Femur (tissue), 1 donor: ENCODE measurements around the gene HCN4.

Experiments used
- DNase-seq: peaks from one replicate; pipeline ENCODE4 v3.0.0-alpha.2; 2017

The HCN4 gene

DNA sequence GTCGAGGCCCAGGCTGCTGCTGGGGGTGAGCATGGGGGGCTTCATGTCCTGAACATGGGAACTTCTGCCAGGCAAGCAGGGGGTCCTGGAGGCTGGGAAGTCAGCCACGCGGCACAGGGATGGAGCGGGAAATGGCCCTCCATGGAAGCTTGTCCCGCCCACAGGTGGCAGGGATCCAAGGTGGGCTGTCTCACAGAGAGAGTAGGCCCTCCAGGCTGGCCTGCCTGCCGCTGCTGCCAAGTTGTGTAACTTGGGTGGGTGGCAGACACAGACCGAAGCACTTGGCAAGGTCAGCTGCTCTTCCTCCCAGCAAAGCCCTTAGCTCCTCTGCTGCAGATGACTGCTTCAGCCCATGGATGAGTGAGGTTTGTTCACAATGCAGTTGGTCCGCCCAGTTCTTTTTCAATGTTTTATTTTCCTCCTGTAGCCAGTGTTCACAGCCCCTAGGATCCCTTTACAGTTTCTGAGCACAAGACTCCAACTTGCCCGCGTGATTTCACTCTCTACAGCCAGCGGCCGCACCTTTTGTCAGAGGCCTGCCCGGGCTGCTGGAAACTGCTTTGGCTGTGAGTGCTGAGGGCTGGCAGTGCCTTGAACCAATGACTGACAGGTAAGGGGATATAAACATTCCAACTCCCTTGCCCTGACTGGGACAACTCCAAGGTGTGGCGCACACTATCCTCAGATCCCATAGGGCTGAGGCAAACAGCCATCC is 26.7 kb downstream of the HCN4 start:
- peak; percentile 36 for DNase-seq

DNA sequence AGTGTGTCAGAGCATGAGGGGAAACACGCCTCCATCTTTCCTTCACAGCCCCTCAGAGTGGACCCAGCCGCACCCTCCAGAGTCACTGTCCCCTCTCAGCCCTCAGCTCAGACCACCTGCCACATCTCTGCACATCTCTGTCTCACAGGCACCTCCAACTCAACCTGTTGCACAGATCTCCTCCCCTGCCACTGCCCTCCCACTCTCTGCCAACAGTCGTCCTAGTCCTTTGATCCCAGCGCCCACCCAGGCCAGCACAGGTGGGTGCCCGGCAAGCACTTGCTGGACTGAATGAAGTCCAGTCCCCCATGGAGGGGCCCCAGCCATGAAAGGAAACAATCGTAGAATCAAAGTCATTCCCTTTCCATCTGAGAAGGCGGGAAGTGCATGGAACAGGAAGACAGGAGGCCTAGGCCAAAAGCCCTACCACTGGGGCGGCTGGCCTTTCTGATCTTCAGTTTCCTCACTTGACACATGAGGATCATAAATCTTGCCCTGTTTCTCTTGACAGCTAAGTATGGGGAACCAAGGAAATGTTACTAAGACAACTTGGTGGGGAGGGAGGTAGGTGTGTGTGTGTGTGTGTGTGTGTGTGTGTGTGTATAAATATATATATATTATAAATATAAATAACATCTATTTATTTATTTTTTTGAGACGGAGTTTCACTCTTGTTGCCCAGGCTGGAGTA is 28.1 kb downstream of the HCN4 start:
- DNase-seq: no peak

DNA sequence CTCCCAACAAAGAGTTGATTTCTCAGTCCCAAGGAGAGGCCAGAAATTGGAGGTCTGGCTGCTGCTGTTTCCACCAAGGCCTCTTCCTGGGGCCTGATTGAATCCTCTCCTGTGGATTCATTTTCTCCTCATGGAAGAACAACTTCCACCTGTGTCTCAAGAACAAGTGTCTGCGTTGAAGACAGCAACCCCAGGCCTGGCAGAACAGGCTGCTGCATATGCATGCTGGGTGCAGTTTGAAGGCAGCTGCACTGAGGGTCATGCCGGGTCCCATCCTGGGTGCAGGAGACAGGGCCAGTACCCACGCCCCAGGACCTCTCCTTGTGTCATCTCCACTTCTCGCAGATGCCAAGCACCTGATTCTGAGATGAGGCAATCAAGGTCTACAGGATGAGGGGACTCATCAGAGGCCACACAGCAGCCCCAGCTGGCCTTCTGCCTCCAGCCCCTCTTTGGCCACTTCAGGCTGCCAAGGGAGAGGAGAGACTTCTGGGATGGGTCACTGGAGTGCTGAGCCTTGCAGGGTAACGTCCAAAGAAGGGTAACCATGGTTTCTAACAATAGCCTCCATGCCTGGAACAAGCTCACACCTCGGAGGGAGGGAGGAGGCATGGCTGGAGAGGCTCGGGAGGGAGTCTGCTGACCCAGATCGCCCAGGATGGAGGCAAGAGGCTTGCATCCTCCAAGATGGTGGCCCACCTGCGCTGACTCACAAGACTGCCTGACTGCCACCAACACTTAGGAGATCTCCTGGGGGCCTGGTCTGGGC is 30.0 kb downstream of the HCN4 start:
- no peak for DNase-seq

DNA sequence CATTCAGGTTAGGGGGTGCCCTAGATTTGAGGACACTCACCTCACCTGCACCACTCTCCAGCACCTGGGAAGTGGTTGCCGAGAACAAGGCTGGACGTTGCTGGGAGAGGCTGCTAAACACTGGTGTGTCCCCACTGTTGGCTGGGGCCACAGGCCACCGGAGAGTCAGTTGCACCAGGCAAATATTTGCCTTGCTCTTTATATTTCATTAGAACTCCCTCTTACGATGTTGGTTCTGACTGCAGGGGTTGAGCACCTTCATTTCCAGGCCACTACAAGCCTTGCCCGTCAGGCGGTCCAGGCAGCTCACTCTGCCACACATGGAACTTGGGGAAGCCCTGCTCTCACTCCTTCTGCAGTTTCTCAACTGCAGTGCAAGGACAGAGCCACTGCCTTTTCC is 30.7 kb downstream of the HCN4 start:
- DNase-seq: no peak

DNA sequence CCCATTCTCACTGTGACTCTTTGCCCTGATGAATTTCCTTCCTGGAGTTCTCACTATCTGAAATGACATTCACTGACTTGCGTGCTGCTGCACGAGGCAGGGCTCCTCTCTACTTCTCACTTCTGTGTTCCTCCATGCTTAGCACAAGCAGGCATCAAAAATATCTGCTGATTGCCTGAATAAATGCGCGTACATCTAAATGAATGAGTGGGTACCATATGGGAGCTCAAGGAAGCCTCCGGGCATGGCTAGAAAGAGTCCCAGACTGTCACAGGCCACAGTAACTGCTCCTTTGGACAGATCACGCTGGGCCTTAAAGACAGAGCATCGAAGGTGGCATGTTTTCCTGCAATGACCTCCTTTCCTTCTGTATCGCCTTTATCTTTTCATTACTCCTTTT is 31.6 kb downstream of the HCN4 start:
- DNase-seq: no peak

DNA sequence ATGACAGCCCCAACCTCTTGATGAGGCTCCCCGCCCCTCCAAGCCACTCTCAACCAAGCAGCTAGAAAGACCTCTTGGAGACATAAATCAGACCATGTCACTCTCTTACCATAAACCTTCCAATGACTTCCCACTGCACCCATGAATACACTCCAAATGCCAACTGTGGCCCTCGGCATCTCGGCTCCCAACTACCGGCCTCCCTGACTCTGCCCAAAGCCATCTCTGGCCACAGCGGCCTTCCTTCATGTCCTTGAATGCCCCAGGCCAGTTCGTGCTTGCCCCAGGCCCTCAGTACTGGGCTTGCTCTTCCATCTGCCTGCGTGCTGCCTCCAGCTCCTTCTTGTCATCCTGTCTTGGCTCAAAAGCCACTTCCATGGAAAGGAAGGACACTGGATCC is 32.0 kb downstream of the HCN4 start:
- no peak for DNase-seq

DNA sequence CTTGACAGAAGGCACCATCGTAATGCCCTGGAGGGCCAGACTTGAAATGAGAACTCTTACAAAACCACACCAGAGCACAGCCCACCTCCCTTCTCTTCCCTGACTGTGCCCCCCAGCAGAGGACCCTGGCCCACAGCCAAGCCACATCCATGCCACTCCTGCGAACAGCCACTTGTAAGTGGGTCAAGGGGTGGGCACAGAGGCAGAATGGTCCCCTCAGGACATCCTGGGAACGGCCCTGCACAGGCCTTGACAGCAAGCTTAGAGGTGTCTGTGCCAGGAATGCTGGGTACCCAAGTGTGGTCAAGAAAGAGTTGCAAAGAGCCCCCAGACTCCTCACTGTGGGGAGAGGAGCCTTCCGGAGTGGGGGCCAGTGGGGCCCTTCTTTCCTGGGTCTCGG is 33.3 kb downstream of the HCN4 start:
- DNase-seq: no peak

DNA sequence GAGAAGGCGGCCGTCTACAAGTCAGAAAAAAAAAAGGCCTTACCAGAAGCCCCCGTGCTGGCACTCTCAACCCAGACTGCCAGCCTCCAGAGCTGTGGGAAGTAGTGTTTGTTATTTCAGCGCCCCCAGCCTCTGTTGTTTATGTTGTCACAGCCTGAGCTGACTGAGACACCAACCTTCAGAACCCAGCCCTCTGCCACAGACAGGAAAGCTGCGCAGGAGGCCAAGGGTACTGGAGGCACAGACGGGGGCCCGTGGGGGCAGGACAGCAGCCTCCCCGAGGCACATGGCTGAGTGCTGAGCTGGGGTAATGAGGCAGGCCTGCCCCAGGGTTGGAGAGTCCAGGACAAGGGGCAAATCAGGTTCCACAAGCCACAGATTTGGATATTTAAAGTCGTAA is 33.7 kb downstream of the HCN4 start:
- no peak for DNase-seq

DNA sequence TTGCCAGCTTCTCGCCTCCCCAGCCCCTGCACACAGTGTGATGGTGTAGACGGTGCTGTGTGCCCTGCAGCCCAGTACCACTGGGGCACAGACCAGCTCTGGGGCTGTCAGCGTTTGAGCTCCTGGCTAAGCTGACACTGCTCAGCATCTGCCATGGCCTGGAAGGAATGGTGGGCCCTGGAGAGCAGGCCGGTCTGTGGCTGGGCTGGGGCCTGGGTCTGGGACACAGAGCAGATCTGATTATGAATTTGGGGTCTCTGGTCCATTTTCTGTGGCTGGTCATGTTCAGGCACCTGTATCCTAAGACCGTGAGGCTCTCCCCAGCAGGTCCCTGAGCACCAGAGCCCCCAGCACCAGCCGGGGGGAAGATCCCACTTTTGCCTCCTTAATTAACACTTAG is 34.7 kb downstream of the HCN4 start:
- DNase-seq: no peak

DNA sequence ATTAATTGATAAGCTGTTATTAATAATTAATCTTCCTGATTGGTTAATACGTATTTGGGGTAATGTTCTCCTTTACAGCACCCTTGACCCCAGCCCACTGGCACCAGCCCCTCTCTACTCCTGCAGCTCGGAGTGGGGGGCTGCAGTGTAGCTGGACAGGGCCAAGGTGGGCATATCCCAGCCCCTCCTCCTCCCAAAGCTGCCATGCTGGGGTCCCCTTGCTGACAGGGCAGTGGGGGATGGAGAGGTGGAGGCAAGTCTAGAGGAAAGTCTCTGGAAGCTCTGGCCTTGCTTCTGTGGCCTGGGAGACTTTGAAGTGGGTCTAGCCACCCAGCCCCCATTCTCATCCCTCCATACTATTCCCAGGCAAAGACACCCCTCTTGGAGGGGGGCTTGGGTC is 35.8 kb downstream of the HCN4 start:
- DNase-seq: no peak

DNA sequence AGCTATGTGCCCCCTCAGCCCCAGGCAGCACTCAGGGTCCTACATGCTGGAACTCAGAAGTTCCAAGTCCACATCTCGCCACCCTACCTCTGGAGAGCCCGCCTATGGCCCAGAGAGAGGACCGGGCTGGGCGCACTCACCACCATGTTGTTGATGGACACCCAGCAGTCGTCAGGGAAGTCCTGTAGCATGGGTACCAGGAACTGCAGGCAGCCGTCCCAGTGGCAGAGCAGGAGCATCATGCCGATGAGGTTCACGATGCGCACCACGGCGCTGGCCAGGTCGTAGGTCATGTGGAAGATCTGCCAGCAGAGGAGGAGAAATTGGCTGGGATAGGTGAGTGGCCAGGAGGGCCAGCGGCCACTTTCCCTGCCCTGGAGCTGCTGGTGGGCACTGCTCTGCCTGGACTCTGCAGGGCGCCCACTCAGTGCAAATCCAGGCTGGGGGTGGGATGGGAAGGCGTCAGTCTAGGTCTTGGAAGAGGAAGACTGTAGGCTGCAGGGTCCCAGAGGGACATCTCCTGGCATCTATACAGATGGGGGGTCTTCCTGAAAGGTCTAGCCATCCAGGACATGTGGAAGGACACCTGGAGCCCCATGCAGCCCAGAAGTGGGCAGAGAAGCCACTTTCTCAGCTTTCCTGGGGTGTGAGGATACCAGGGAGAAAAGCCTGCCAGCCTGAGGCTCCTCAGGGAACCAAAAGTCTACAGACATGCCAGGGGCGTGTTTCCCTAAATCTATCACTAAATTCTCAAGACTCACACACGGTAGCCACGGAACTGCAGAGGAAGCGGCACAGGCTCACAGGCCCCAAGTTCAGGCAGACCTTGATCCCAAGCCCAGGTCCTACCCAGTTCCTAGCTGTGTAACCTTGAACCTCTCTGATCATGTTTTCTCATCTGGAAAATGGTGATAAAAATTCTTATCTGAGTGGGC is 36.5 kb downstream of the HCN4 start:
- no peak for DNase-seq

DNA sequence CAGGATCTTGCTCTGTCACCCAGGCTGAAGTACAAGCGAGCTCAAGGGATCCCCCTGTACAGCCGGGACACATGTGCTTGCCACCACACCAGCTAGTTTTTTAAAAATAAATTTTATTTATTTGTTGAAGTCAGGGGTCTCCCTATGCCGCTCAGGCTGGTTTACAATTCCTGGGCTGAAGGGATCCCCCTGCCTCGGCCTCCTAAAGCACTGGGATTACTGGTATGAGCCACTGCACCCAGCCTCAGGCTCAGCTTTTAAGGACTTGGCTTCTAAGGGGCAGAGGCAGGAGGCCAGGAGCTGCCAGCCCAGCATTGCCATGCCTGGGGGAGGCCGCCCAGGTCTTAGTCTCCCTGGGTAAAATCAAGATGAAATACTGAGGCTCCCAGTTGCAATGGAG is 37.3 kb downstream of the HCN4 start:
- no peak for DNase-seq

DNA sequence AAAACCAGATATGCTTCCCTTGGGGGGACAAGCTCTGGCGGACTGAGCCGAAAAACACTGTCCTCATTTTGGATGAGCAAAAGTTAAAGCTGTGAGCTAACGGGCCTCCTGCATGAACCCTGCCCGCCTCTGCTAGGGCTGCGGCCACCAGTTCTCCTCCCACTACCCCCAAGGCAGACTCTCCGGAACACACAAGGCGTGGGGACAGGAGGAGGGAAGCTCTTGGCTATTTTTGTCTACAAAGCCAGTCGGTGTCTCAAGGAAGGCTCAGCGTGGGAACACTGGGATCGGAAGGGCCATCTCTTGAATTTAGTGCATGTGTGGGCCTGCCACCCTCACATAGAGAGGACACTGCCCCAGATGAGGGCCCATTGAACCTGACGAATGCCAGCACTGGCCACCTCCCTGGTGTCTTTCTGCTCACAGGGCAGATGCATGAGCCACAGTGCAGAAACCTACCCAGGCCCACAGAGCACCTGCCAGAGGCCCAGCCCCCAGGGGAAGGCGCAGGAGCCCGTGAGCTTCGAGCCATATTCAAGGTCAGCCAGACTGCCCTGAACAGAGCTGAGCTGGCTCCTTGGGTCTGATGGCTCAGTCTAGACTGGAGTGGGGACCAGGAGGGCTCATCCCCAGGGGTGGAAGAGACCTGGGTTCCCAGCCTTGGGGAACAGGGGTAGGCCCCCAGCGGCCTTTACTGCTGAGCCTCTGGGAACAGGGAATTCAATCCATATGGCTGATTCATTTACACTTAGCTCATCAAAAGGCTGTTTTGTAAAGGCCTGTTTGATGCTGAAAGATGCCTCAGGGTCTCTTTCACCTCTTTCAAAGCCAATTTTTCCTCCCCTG is 38.3 kb downstream of the HCN4 start:
- DNase-seq: no peak

DNA sequence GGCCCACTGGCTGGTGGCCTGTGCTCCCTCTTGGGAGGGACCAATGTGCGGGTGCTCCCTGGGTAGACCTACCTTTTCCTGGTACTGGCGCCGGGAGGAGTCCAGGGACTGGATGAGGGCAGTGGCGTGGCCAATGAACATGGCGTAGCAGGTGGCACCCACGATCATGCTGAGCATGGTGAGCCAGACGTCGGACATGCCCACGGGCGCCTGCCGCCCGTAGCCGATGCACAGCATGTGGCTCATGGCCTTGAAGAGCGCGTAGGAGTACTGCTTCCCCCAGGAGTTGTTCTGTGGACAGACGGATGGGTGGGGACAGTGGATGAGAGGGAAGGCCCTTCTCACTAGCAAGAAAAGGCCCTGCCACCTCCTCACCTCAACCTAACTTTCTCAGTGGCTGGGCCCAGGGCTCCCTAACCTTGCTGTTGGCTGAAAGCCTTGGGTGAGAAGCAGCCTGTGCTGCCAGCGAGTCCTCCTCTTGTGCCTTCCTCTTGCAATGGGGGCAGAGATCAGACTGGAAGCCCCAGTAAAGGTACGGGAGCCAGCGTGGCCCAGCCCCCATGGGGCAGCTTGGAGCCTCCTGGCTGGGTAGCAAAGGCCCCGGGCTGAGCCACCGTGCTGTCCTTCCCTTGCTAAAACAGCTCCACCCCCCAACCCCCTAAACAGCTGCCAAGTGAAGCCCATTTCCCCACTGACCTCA is 39.1 kb downstream of the HCN4 start:
- no peak for DNase-seq

DNA sequence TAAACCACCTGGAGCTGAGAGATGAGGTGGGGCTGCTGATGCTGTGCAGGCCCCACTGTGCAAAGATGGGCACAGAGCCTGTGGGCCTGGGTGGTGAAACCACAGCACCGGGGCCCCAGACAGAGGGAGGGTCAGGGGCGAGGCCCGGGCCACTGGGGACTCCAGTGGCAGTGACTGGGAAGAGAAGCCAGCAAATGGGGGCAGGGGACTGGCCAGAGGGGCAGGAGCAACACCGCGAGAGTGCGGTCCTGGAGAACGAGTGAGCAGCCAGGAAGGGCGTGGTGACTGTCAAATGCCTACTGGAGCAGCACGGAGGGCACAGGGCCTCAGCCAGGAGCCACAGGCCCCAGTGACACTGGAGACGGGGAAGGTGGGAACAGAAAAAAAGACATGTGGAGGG is 39.8 kb downstream of the HCN4 start:
- no peak for DNase-seq

DNA sequence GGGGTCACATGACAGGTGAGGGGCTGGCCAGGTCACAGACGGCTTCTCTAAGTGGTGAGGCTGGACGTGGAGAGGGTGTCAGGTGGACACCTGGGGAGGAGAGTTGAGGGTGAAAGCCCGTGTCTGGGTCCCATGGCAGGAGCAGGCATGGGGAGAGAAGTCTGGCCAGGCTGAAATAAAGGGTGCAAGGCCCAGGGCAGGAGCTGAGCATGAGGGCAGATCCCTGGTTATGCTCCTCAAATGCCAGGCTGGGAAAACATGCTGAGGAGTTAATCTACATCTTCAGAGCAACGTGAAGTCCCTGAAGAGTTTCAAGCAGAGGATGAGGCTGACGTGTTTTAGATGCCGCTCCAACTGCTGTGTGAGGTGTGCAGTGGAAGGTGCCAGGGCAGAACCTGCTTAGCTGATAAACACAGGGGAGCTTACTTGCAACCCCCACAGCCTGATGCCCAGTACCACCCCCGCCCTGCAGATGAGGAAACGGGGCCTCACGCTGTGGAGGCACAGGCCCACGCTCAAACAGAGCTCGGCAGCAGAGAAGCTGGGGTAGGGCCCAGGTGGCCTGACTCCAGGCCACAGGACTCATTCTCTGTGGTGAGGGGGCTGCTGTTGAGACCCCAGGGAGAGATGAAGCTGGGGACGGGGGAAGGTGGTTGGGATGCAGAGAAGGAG is 40.5 kb downstream of the HCN4 start:
- no peak for DNase-seq

DNA sequence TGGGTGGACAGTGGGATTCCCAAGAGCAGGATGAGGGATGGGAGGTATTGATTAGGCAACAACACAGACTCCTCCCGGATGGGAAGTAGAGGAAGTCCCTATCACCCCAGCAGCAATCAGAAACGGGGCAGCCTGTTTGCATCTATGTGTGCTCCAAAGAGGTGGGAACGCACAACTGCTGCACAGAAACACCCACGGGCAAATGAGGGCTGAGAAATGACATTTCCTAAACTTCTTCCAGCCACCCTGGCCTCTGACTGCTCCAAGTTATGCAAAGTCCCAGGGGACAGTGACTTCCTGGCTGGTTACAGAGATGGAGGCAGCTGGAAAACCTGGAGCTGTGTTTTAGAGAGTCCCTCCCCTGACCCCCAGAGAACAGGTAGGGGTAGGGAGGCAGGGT is 42.6 kb downstream of the HCN4 start:
- DNase-seq: no peak

DNA sequence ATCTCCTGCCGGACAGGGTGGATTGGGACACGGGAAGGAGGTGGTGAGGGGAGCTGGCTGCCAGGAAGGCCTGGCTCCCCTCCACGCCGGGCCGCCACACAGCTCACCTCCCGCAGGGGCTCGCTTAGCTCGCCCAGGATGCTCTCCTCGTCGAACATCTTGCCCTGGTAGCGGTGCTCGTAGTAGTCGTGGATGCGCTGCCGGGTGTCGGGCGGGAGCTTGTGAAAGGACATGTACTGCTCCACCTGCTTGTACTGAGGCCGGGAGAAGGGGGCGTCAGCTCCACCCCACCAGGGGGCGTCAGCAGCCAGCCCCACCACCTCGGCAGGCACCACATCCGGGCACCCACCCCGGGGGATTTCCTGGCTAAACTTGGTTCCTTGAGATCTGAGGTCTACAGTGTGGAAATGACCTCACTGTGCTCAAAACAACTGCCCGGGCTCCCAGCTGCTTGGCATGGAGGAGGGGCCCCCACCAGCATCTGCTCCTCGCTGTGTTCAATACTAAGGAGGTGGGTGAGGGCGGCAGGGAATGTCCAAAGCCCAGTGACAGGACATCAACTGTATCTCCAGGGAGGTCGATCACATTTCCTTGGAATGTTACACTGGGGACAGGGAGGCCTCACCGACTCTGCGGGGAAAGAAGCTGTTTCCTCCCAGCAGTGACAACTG is 43.4 kb downstream of the HCN4 start:
- DNase-seq: no peak

DNA sequence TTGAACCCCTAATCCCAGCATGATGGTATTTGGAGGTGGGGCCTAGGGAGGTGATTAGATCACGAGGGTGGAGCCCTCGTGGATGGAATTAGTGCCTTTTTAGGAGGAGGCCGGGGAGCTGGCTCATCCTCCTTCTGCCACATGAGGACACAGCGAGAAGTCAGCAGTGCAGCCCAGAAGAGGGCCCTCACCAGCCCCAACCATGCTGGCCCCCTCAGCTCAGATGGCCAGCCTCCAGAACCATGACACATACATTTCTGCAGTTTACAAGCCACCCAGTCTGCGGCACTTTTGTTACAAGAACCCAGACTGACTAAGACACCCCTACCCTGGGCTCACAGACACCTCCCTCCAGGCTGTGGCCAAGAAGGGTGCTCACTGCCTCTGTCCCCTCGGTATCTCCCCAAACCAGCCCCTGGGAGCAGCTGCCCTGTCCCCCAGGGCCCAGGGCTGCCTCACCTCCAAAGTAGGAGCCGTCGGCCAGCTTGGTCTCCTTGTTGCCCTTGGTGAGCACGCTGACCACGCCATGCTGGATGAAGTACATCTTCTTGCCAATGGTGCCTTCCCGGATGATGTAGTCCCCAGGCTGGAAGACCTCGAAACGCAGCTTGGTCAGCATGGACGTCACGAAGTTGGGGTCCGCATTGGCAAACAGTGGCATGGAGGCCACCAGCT is 44.1 kb downstream of the HCN4 start:
- peak; percentile 15 for DNase-seq

DNA sequence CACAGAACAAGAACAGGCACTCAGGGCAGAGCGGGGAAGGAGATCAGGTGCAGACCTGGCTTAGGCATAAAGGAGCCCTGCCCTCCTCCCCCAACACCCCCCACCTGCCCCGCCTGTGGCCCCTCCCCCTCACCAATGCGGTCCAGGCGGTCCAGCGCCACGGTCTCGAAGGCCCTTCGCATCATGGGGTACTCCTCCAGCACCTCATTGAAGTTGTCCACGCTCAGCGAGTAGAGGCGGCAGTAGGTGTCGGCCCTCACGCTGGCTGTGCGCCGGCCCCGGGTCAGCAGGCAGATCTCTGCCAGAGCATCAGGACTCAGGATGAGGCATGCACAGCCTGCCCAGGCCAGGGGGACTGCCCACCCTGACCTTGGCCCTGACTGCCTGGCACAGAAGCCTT is 44.8 kb downstream of the HCN4 start:
- peak; percentile 10 for DNase-seq
